ENCODE results near the gene CRCP.
"Not testable (repeated sequence)": the region's sequence is repeated elsewhere in the genome, so short reads cannot be mapped to it uniquely, and the experiment has no call there.

DNA sequence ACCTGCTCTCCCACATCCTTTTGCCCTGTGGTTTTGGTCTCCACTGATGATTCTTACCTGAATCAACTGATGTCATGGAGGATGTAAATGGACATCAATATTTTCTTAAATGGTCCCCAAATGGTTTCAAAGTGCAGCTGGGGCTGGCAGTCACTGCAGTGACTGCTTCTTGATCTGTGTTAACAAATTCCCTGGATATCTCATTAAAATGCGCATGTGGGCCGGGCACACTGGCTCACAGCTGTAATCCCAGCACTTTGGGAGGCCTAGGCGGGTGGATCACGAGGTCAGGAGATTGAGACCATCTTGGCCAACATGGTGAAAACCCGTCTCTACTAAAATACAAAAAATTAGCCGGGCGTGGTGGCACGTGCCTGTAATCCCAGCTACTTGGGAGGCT, 60.4 kb downstream of the CRCP start:
- TF ChIP-seq POLR2A (IDR thresholded peaks at IDR 0.05; ENCODE audit: low read depth); EP300 (IDR thresholded peaks at IDR 0.05); POLR2AphosphoS5 (IDR thresholded peaks at IDR 0.05): not testable (repeated sequence)
- TF ChIP-seq, protein P1, sequence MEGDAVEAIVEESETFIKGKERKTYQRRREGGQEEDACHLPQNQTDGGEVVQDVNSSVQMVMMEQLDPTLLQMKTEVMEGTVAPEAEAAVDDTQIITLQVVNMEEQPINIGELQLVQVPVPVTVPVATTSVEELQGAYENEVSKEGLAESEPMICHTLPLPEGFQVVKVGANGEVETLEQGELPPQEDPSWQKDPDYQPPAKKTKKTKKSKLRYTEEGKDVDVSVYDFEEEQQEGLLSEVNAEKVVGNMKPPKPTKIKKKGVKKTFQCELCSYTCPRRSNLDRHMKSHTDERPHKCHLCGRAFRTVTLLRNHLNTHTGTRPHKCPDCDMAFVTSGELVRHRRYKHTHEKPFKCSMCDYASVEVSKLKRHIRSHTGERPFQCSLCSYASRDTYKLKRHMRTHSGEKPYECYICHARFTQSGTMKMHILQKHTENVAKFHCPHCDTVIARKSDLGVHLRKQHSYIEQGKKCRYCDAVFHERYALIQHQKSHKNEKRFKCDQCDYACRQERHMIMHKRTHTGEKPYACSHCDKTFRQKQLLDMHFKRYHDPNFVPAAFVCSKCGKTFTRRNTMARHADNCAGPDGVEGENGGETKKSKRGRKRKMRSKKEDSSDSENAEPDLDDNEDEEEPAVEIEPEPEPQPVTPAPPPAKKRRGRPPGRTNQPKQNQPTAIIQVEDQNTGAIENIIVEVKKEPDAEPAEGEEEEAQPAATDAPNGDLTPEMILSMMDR (IDR thresholded peaks at IDR 0.05) = not testable (repeated sequence)
